Right atrium auricular region (tissue), 2 donors: ENCODE data around the gene CAPRIN2. TPM values are rescaled to one million over a fixed set of nuclear protein-coding genes. Genes with fewer than 3 reads are reported as not detected.

Experiments used
- DNase-seq: peaks from one replicate; pipeline ENCODE4 v3.0.0-alpha.2; 2019; ENCODE audit warnings: low spot score
- H3K27ac ChIP-seq, 2 donors: fragments of 200-600 bp; sonication (generic); 1 replicate in 1 of 2; 2 replicates in 1 of 2; pipeline ENCODE4 v1.5.1; 2016 to 2019
- H3K27me3 ChIP-seq, 2 donors: fragments of 200-600 bp; sonication (generic); one replicate each; pipeline versions ENCODE4 v1.5.1 to v1.6.0; 2017 to 2019
- H3K36me3 ChIP-seq: fragments of 200-600 bp; sonication (generic); one replicate; pipeline ENCODE4 v1.5.1; 2016
- H3K4me1 ChIP-seq, 2 donors: fragments of 200-600 bp; sonication (generic); one replicate each; pipeline versions ENCODE4 v1.5.1 to v1.6.0; 2017 to 2019
- H3K4me3 ChIP-seq, 2 donors: fragments of 200-600 bp; sonication (generic); 1 replicate in 1 of 2; 2 replicates in 1 of 2; pipeline ENCODE4 v1.5.1; 2017 to 2019; ENCODE audit warnings: mild to moderate bottlenecking in 1 of 2, moderate library complexity in 1 of 2
- H3K9me3 ChIP-seq, 2 donors: fragments of 200-600 bp; sonication (generic); one replicate each; pipeline ENCODE4 v1.5.1; 2019
- CTCF ChIP-seq, 2 donors: fragments of 200-600 bp; sonication (generic); IDR thresholded peaks; one replicate each; pipeline ENCODE4 v1.5.1; 2019; ENCODE audit warnings: antibody characterized with exemption in 2 of 2
- total RNA-seq, 2 donors: library from RNA; depleted of rRNA; stranded (reverse); fragments of >200 nt; gene quantifications; one replicate each; pipeline ENCODE4 v1.1.0, GENCODE V29; 2016

The CAPRIN2 gene
- total RNA-seq, 2 donors from 2014 or later, result 20.9 to 34.3 TPM

DNA sequence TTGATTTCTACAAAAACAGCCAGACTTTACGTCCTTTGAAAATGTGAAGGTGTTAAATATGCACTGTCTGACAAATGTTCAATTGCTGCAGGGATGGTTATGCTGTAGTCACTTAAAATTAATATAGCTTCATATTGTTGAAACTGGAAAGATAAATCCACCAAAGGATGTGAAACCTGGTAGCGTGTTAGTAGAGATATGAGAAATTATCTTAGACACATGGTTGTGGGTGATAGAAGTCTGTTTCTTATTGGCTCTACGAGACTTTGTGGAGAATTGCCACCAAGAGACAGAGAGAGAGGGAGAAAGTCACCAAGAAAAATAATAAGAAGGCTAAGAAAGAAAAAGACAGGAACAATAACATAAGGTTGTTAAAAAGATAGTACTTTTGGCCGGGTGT lies 2.6 kb upstream of the CAPRIN2 start:
- Histone ChIP-seq H3K27me3 (no peaks in the 10 kb centered on the region), H3K4me1 (peaks cover 0 to 9% of the 10 kb centered on the region in 2 donors), H3K9me3 (no peaks in the 10 kb centered on the region), H3K4me3 (no peak overlapping the region), H3K36me3 (no peaks in the 10 kb centered on the region), H3K27ac (no peak overlapping the region)
- DNase-seq, result no peak
- TF ChIP-seq CTCF (IDR thresholded peaks at IDR 0.05), result no peak

- Histone ChIP-seq H3K27me3 (no peaks in the 10 kb centered on the region), H3K4me1 (peaks cover 0 to 9% of the 10 kb centered on the region in 2 donors), H3K4me3 (no peak overlapping the region), H3K9me3 (no peaks in the 10 kb centered on the region), H3K27ac (no peak overlapping the region), H3K36me3 (no peaks in the 10 kb centered on the region)
- TF ChIP-seq CTCF (IDR thresholded peaks at IDR 0.05), result no peak
- no peak for DNase-seq
Measured at GRCh38 chr12:30756074-30756473, 1.3 kb upstream of the CAPRIN2 start.

- DNase-seq, result no peak
- Histone ChIP-seq H3K4me3 (peak overlapping the region; percentile 79 to 90), H3K36me3 (no peaks in the 10 kb centered on the region), H3K4me1 (peaks cover 0 to 9% of the 10 kb centered on the region in 2 donors), H3K27me3 (no peaks in the 10 kb centered on the region), H3K27ac (peak overlapping the region; percentile 85 to 90), H3K9me3 (no peaks in the 10 kb centered on the region)
- TF ChIP-seq CTCF (IDR thresholded peaks at IDR 0.05), result no peak
Measured at GRCh38 chr12:30755395-30755762, 628 bp upstream of the CAPRIN2 start.

- Histone ChIP-seq H3K36me3 (no peaks in the 10 kb centered on the region), H3K4me1 (peaks cover 0 to 9% of the 10 kb centered on the region in 2 donors), H3K27me3 (no peaks in the 10 kb centered on the region), H3K9me3 (no peaks in the 10 kb centered on the region), H3K27ac (peak overlapping the region; percentile 85 to 90), H3K4me3 (peak overlapping the region; percentile 79 to 90)
- DNase-seq, result peak; percentile 60
- TF ChIP-seq CTCF (IDR thresholded peaks at IDR 0.05), result no peak
Measured at GRCh38 chr12:30754383-30754749, 385 bp downstream of the CAPRIN2 start.

DNA sequence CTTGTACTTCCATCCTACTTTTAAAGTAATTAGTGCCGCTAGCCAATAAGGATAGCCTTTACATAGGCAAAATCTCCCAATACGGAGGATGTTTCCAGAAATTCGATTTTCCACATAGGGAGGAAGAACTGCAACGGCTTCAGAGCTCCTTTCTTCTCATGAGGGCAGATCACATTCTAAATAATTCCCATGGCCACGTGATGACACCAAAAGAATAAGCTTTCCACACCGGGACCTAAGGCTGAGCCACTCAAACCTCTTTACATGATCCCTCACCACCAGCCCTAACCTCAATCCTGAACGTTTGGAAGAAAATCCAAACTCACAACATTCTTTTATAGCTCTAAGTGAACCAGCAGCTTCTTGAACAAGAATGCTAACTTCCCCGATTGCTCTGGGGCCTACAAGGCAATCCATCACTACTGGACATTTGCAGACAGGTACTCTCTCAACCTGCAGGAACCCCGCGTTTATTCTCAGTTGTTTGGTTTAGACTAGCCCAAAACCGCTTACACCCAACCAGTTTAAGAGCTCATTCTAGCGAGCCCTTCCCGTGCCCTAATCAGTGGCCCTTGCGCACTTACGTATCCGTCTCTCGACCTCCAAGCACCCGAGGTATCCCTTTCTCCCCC lies 884 bp downstream of the CAPRIN2 start:
- H3K4me1 ChIP-seq, result peaks cover 0 to 9% of the 10 kb centered on the region in 2 donors
- H3K36me3 ChIP-seq, result no peaks in the 10 kb centered on the region
- DNase-seq, result no peak
- H3K4me3 ChIP-seq, result peak overlapping the region; percentile 79 to 90
- no peaks in the 10 kb centered on the region for H3K9me3 ChIP-seq
- H3K27me3 ChIP-seq, result no peaks in the 10 kb centered on the region
- TF ChIP-seq CTCF (IDR thresholded peaks at IDR 0.05), result no peak
- peak overlapping the region; percentile 85 to 90 for H3K27ac ChIP-seq

DNA sequence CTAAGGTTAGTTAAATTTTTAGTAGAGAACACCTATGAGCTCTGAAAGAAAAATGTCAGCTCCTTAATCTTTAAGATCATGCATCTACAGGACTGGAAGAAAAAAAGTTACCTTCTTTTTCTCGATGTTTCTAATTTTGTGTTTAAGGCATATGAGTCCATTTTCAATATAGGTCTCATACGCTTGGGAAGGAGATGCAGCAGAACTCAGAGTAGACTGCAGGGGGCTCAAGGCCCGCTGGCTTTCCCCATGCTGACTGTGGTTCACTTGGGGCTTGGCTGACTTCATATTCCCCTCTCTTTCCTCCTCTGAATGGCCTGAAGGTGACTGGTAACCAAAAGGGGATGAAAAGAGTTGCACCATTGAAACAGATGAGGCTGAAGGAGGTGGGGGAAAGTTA lies 1.5 kb downstream of the CAPRIN2 start:
- H3K27me3 ChIP-seq, result no peaks in the 10 kb centered on the region
- TF ChIP-seq CTCF (IDR thresholded peaks at IDR 0.05), result no peak
- H3K4me3 ChIP-seq, result no peak overlapping the region
- H3K27ac ChIP-seq, result no peak overlapping the region
- no peak for DNase-seq
- peaks cover 0 to 9% of the 10 kb centered on the region in 2 donors for H3K4me1 ChIP-seq
- no peaks in the 10 kb centered on the region for H3K9me3 ChIP-seq
- no peaks in the 10 kb centered on the region for H3K36me3 ChIP-seq
